ENCODE measurements around the gene IGF2BP2. TPM values are rescaled to one million over a fixed set of nuclear protein-coding genes. Genes with fewer than 3 reads are reported as not detected.
"Not testable (repeated sequence)": the region's sequence is repeated elsewhere in the genome, so short reads cannot be mapped to it uniquely, and the experiment has no call there.

IGF2BP2 gene
- total RNA-seq, 4 donors from 2014 or later, result 29.3 to 49.8 (median 41.8) TPM

DNA sequence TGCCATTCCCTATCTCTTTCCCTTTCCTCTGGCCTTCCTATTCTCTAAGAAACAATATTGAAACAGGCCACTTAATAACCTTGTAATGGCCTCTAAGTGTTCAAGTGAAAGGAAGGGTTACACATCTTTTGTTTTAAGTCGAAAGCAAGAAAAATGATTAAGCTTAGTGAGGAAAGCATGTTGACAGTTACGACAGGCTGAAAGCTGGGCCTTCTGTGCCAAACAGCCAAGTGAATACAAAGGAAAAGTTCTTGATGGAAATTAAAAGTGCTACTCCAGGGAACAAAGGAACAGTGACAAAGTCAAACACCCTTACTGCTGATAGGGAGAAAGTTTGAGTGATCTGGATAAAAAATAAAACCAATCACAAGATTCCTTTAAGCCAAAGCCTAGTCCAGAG is 184.5 kb downstream of the IGF2BP2 start:
- 49 to 60% methylated on average over 2 of the region's 2 CpGs for WGBS, 2 donors
- H3K4me1 ChIP-seq, result no peaks in the 10 kb centered on the region
- TF ChIP-seq EP300 (IDR thresholded peaks at IDR 0.05) (no peak), POLR2A (IDR thresholded peaks at IDR 0.05) (no peak)
- DNase-seq (ENCODE audit: low spot score in 2 of 2), result no peak
- no peak overlapping the region for H3K4me3 ChIP-seq
- no peaks in the 10 kb centered on the region for H3K9me3 ChIP-seq
- peaks cover 0 to 8% (median 0%) of the 10 kb centered on the region in 3 donors for H3K36me3 ChIP-seq
- H3K27ac ChIP-seq, result peak overlapping the region; percentile 4 to 49 (median 6)
- H3K27me3 ChIP-seq, result no peaks in the 10 kb centered on the region

DNA sequence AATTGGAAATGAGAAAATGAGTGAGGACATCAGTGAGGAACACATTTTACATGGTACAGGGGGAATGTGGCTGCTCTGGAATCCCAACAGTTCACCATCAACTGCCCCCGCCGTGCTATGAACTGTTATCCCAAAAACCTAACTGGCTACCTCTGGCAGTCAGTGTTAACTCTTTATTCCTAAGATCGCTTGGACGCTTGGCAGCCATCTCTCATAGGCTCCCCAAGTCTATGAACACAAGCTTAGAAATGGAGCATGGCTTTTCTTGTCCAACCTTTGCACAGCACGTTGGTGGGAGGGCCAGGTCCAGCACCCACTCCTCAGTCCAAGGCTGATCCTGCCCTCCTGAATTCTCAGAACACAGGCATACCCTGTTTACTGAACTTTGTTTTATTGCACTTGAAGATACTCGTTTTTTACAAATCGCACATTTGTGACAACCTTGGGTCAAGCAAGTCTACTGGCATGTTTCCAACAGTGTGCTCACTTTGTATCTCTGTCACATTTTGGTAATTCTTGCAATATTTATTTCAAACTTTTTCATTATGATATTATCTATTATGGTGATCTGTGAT is 185.1 kb downstream of the IGF2BP2 start:
- Histone ChIP-seq H3K4me3 (no peak overlapping the region), H3K27me3 (no peaks in the 10 kb centered on the region), H3K36me3 (peaks cover 0 to 2% (median 0%) of the 10 kb centered on the region in 3 donors), H3K9me3 (no peaks in the 10 kb centered on the region), H3K27ac (peak overlapping the region in 2 of 4 donors; percentile 4 to 49), H3K4me1 (no peaks in the 10 kb centered on the region)
- TF ChIP-seq, protein P1, sequence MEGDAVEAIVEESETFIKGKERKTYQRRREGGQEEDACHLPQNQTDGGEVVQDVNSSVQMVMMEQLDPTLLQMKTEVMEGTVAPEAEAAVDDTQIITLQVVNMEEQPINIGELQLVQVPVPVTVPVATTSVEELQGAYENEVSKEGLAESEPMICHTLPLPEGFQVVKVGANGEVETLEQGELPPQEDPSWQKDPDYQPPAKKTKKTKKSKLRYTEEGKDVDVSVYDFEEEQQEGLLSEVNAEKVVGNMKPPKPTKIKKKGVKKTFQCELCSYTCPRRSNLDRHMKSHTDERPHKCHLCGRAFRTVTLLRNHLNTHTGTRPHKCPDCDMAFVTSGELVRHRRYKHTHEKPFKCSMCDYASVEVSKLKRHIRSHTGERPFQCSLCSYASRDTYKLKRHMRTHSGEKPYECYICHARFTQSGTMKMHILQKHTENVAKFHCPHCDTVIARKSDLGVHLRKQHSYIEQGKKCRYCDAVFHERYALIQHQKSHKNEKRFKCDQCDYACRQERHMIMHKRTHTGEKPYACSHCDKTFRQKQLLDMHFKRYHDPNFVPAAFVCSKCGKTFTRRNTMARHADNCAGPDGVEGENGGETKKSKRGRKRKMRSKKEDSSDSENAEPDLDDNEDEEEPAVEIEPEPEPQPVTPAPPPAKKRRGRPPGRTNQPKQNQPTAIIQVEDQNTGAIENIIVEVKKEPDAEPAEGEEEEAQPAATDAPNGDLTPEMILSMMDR (IDR thresholded peaks at IDR 0.05), result no peak
- TF ChIP-seq EP300 (IDR thresholded peaks at IDR 0.05), result no peak
- TF ChIP-seq POLR2A (IDR thresholded peaks at IDR 0.05), result no peak
- WGBS, 2 donors, result 75 to 83% methylated on average over 7 of the region's 7 CpGs
- DNase-seq (ENCODE audit: low spot score in 2 of 2), result no peak

DNA sequence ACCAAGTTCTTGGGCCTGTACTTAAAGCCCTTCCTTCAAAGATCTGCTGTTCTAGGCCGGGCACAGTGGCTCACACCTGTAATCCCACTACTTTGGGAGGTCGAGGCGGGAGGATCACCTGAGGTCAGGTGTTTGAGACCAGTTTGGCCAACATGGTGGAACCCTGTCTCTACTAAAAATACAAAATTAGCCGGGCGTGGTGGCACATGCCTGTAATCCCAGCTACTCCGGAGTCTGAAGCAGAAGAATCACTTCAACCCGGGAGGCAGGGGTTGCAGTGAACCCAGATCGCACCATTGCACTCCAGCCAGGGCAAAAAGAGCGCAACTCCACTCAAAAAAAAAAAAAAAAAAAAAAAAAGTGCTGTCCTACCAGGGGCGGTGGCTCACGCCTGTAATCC is 186.2 kb downstream of the IGF2BP2 start:
- WGBS, 2 donors, result 93 to 96% methylated on average over 11 of the region's 11 CpGs
- not testable (repeated sequence) for H3K4me3 ChIP-seq; H3K4me1 ChIP-seq; H3K36me3 ChIP-seq; DNase-seq (ENCODE audit: low spot score in 2 of 2); H3K27me3 ChIP-seq; H3K9me3 ChIP-seq; H3K27ac ChIP-seq

DNA sequence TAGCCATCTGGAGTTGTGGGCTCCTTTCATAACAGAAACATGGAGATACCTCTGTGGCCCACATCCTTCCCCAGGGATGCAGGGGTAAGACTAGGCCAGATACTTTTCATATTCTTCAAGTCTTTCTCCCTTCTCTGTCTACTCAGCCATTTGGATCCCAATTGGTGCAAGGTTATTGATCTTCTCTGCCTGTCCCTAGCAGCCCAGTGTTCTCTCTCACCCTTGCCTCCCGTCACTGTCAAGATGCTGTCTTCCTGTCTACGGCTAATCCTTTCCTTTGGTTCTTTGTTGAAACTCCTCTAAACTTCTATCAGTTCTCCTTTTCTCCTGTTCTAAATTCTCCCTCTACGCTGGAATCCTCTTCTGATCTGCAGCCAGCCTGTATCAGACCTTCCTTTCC is 187.5 kb downstream of the IGF2BP2 start:
- Histone ChIP-seq H3K36me3 (peaks cover 0 to 5% (median 0%) of the 10 kb centered on the region in 3 donors), H3K4me1 (no peaks in the 10 kb centered on the region), H3K9me3 (no peaks in the 10 kb centered on the region), H3K27ac (peak overlapping the region in 2 of 4 donors; percentile 6 to 7), H3K4me3 (no peak overlapping the region), H3K27me3 (no peaks in the 10 kb centered on the region)
- DNase-seq (ENCODE audit: low spot score in 2 of 2), result no peak
- 68 to 77% methylated on average over 3 of the region's 3 CpGs for WGBS, 2 donors
- TF ChIP-seq, protein P1 (IDR thresholded peaks at IDR 0.05), result no peak
- TF ChIP-seq POLR2A (IDR thresholded peaks at IDR 0.05) (no peak), EP300 (IDR thresholded peaks at IDR 0.05) (no peak)

DNA sequence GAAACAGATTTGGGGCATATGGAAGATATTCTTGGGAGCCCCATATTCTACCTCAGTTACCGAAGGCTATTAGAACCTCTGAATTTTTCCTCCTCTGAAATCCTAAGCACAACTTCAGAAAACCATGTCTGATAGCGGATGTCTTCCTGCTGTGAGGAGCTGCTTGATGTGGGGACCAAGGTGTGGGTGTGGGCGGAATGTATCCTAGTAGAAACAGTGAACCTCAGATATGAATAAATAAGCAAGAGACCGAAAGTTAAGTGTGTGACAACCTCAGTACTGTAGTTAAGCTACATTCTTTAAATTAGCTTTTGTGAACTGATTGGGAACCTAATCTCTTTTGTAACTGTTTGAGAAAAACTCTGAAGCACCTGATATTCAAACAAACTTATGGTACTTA is 191.8 kb downstream of the IGF2BP2 start:
- H3K36me3 ChIP-seq, result peaks cover 0 to 16% (median 0%) of the 10 kb centered on the region in 3 donors

More for the DNA sequence above, 191.8 kb downstream of the IGF2BP2 start:
- Histone ChIP-seq H3K4me1 (peaks cover 0 to 30% (median 16%) of the 10 kb centered on the region in 4 donors), H3K27me3 (no peaks in the 10 kb centered on the region), H3K9me3 (no peaks in the 10 kb centered on the region), H3K27ac (no peak overlapping the region), H3K4me3 (no peak overlapping the region)
- TF ChIP-seq, protein P1 (IDR thresholded peaks at IDR 0.05), result no peak
- TF ChIP-seq POLR2A (IDR thresholded peaks at IDR 0.05), result no peak
- TF ChIP-seq EP300 (IDR thresholded peaks at IDR 0.05), result no peak
- DNase-seq (ENCODE audit: low spot score in 2 of 2), result no peak
- WGBS, 2 donors, result 94% methylated on average over 4 of the region's 4 CpGs
